ENCODE measurements around the gene ALDH16A1. TPM values are rescaled to one million over a fixed set of nuclear protein-coding genes. Genes with fewer than 3 reads are reported as not detected.

Gene ALDH16A1
- total and polyA plus RNA-seq, 10 of the 15 experiments (the other 5 are each of a cell fraction or from before 2014, with no cell fraction given) = 1.7 to 49.3 (median 18.1) TPM

- TF ChIP-seq FOXM1 (IDR thresholded peaks at IDR 0.05; ENCODE audit: low read depth, low read length) (no peak), ZNF207 (IDR thresholded peaks at IDR 0.05; ENCODE audit: borderline replicate concordance) (0 out of 2 replicates have a peak, but pooled peaks have one; percentile 7), GABPA (IDR thresholded peaks at IDR 0.05; ENCODE audit: low read depth) (peak; percentile 60), BMI1 (IDR thresholded peaks at IDR 0.05; ENCODE audit: borderline replicate concordance) (no peak)
Observed at GRCh38 chr19:49453757-49454240, 774 bp downstream of the ALDH16A1 start (continued).

- BruUV-seq (replicated peaks) = no TSS peak
- H3K4me2 ChIP-seq (ENCODE audit: control insufficient read depth, insufficient read depth) = no peak overlapping the region
- DNase-seq (ENCODE audit: low read depth, low spot score) = no peak
- H3K9ac ChIP-seq (ENCODE audit: control insufficient read depth, insufficient read depth, low read length) = no peak overlapping the region
- peaks cover 23% of the 10 kb centered on the region for H3K79me2 ChIP-seq (ENCODE audit: control insufficient read depth, insufficient read depth, low read length)
- in situ Hi-C loops (cut with MboI) (no loop called here), intact Hi-C loops (cut with micrococcal nuclease; ENCODE audit: unreplicated experiment) (no loop called here)
- ChIA-PET SMC1A (ENCODE audit: uncharacterized antibody, unreplicated experiment) (interaction anchor here (9.0 kb wide), 1 partner anchor 14 kb away, joined by 53 read pairs; no protein-coding TSS in a partner anchor), RAD21 (ENCODE audit: unreplicated experiment) (interaction anchor here (1.1 to 9.0 kb wide), 2 partner anchors 15 to 64 kb away, joined by 3 to 90 read pairs; no protein-coding TSS in a partner anchor), POLR2A (interaction anchor here (0.6 to 6.1 kb wide), 2 partner anchors 11 to 39 kb away, joined by 4 to 44 read pairs; partner anchors contain the start of gene RPS11), CTCF (interaction anchor here (0.7 to 4.9 kb wide), 7 partner anchors 11 to 127 kb away, joined by 3 to 31 read pairs (median 3); partner anchors contain the start of gene FLT3LG)
- no peak overlapping the region for H2AFZ ChIP-seq (ENCODE audit: control insufficient read depth, low read depth, low read length)
- H3K9me3 ChIP-seq (replicated peaks; ENCODE audit: control insufficient read depth, insufficient read depth, low read length) = no peaks in the 10 kb centered on the region
- no peak for FAIRE-seq
- TF ChIP-seq ETV6 (conservative IDR thresholded peaks at IDR 0.05 in 1 of 2, IDR thresholded peaks at IDR 0.05 in 1 of 2; ENCODE audit: borderline replicate concordance in 1 of 2, low read depth in 1 of 2) = no peak
- no peak for TF ChIP-seq FOS (IDR thresholded peaks at IDR 0.05; ENCODE audit: borderline replicate concordance, extremely low read depth, insufficient read length)
- no peak for TF ChIP-seq BHLHE40 (IDR thresholded peaks at IDR 0.05; ENCODE audit: borderline replicate concordance in 1 of 2, low read depth in 2 of 2, low read length in 1 of 2)
- TF ChIP-seq CEBPZ (IDR thresholded peaks at IDR 0.05; ENCODE audit: low read depth, low read length) = no peak
- no peak for TF ChIP-seq PML (IDR thresholded peaks at IDR 0.05; ENCODE audit: low read length)
- no peak for TF ChIP-seq HDAC2 (IDR thresholded peaks at IDR 0.05)
- no peak for TF ChIP-seq NFYB (IDR thresholded peaks at IDR 0.05; ENCODE audit: insufficient read depth, low read depth, low read length)
- TF ChIP-seq KAT2A (conservative IDR thresholded peaks at IDR 0.05; ENCODE audit: control insufficient read depth, low read depth, low read length) = no peak
- no peak for TF ChIP-seq EED (IDR thresholded peaks at IDR 0.05; ENCODE audit: low read depth)
- TF ChIP-seq MEF2A (IDR thresholded peaks at IDR 0.05; ENCODE audit: insufficient read depth, low read depth, low read length) = no peak
- TF ChIP-seq CBX5 (IDR thresholded peaks at IDR 0.05; ENCODE audit: low read depth) = no peak
- no peak for TF ChIP-seq PBX3 (IDR thresholded peaks at IDR 0.05; ENCODE audit: insufficient replicate concordance, low read depth, low read length)
- no peak for TF ChIP-seq BCL11A (IDR thresholded peaks at IDR 0.05; ENCODE audit: low read depth, low read length)
- TF ChIP-seq NR2C2 (IDR thresholded peaks at IDR 0.05; ENCODE audit: borderline replicate concordance, control insufficient read depth, insufficient read length, low read depth) = no peak
- TF ChIP-seq SIN3A (IDR thresholded peaks at IDR 0.05; ENCODE audit: low read depth, low read length) = no peak
- no peaks in the 10 kb centered on the region for H4K20me1 ChIP-seq (ENCODE audit: control insufficient read depth, insufficient read depth)
- peaks cover 0 to 4% of the 10 kb centered on the region in 2 experiments for H3K36me3 ChIP-seq (ENCODE audit: control insufficient read depth in 2 of 2, insufficient read depth in 2 of 2, low read length in 1 of 2)
- no peaks in the 10 kb centered on the region for H3K27me3 ChIP-seq (replicated peaks in 1 of 2; ENCODE audit: control insufficient read depth in 2 of 2, insufficient read depth in 2 of 2, low read length in 1 of 2)
- no peak for ATAC-seq
- H3K4me3 ChIP-seq = no peak overlapping the region
- H3K4me1 ChIP-seq (ENCODE audit: control insufficient read depth, insufficient read depth, low read length) = peaks cover 25% of the 10 kb centered on the region
- 86% methylated on average over 5 of the region's 5 CpGs for WGBS (ENCODE audit: insufficient coverage, insufficient replicate concordance, low lambda C conversion rate, missing lambda C conversion rate)
- no peak overlapping the region for H3K27ac ChIP-seq (ENCODE audit: control insufficient read depth, insufficient read depth)
Observed at GRCh38 chr19:49455773-49456172, 2.7 kb downstream of the ALDH16A1 start.

All from GM12878 (cell line).